ENCODE results near the gene GUCY1A2.

- TF ChIP-seq, protein P1, sequence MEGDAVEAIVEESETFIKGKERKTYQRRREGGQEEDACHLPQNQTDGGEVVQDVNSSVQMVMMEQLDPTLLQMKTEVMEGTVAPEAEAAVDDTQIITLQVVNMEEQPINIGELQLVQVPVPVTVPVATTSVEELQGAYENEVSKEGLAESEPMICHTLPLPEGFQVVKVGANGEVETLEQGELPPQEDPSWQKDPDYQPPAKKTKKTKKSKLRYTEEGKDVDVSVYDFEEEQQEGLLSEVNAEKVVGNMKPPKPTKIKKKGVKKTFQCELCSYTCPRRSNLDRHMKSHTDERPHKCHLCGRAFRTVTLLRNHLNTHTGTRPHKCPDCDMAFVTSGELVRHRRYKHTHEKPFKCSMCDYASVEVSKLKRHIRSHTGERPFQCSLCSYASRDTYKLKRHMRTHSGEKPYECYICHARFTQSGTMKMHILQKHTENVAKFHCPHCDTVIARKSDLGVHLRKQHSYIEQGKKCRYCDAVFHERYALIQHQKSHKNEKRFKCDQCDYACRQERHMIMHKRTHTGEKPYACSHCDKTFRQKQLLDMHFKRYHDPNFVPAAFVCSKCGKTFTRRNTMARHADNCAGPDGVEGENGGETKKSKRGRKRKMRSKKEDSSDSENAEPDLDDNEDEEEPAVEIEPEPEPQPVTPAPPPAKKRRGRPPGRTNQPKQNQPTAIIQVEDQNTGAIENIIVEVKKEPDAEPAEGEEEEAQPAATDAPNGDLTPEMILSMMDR (IDR thresholded peaks at IDR 0.05) = no peak
- TF ChIP-seq POLR2A (IDR thresholded peaks at IDR 0.05) = no peak
These were observed 32.0 kb downstream of the GUCY1A2 start for GRCh38 chr11:106986261-106986660.
